ENCODE data around the gene NTNG2.

Gene NTNG2

GRCh38 chr9:132147331-132147730 is 14.5 kb upstream of the NTNG2 start:
- DNase-seq, result no peak

GRCh38 chr9:132147839-132148238 is 14.0 kb upstream of the NTNG2 start:
- no peak for DNase-seq

- no peak for DNase-seq
These were observed 11.6 kb upstream of the NTNG2 start for GRCh38 chr9:132150256-132150655.

- no peak for DNase-seq
These were observed 10.7 kb upstream of the NTNG2 start for GRCh38 chr9:132151118-132151517.

- no peak for DNase-seq
These were observed 9.6 kb upstream of the NTNG2 start for GRCh38 chr9:132152231-132152630.

GRCh38 chr9:132154863-132155567 is 6.8 kb upstream of the NTNG2 start:
- no peak for DNase-seq

- no peak for DNase-seq
These were observed 6.3 kb upstream of the NTNG2 start for GRCh38 chr9:132155568-132155895.

GRCh38 chr9:132156262-132156661 is 5.6 kb upstream of the NTNG2 start:
- no peak for DNase-seq

GRCh38 chr9:132157347-132158116 is 4.3 kb upstream of the NTNG2 start:
- DNase-seq, result no peak

- DNase-seq, result peak; percentile 35
These were observed 786 bp upstream of the NTNG2 start for GRCh38 chr9:132160802-132161742.

GRCh38 chr9:132162764-132163456 is 1.1 kb downstream of the NTNG2 start:
- no peak for DNase-seq

GRCh38 chr9:132163457-132163875 is 1.6 kb downstream of the NTNG2 start:
- DNase-seq, result no peak

GRCh38 chr9:132163876-132164603 is 2.2 kb downstream of the NTNG2 start:
- DNase-seq, result no peak

- DNase-seq, result no peak
These were observed 2.9 kb downstream of the NTNG2 start for GRCh38 chr9:132164604-132165362.

GRCh38 chr9:132166599-132166998 is 4.7 kb downstream of the NTNG2 start:
- no peak for DNase-seq

- no peak for DNase-seq
These were observed 5.3 kb downstream of the NTNG2 start for GRCh38 chr9:132167192-132167591.

- no peak for DNase-seq
These were observed 6.5 kb downstream of the NTNG2 start for GRCh38 chr9:132168347-132168746.

- DNase-seq, result no peak
These were observed 7.0 kb downstream of the NTNG2 start for GRCh38 chr9:132168851-132169250.

- DNase-seq, result peak; percentile 59
These were observed 8.0 kb downstream of the NTNG2 start for GRCh38 chr9:132169672-132170392.

GRCh38 chr9:132171702-132172101 is 9.8 kb downstream of the NTNG2 start:
- DNase-seq, result no peak

- DNase-seq, result no peak
These were observed 10.3 kb downstream of the NTNG2 start for GRCh38 chr9:132172185-132172584.
